Measurements from ENCODE around the gene VPS26A.
A peak's percentile ranks its signal among the peaks of the same experiment; 100 is the strongest.

VPS26A gene

GRCh38 chr10:69211524-69211923 is 87.5 kb downstream of the VPS26A start:
- Histone ChIP-seq H3K4me3 (ENCODE audit: low read depth, low read length) (no peak overlapping the region), H3K9me3 (ENCODE audit: control insufficient read depth, insufficient read depth, low read depth, low read length) (no peaks in the 10 kb centered on the region), H3K36me3 (ENCODE audit: control insufficient read depth in 2 of 2, insufficient read depth in 1 of 2, low read length in 2 of 2) (peaks cover 10 to 26% of the 10 kb centered on the region in 2 experiments), H3K27ac (ENCODE audit: extremely low read depth, low read depth, low read length) (no peak overlapping the region), H3K4me1 (ENCODE audit: control insufficient read depth, insufficient read depth, low read length) (0 out of 2 replicates have a peak, but pooled peaks cover 7% of the 10 kb centered on the region)
- ChIA-PET POLR2A (no interaction called here), CTCF (interaction anchor here (0.6 to 1.1 kb wide), 6 partner anchors 10 to 201 kb away, joined by 3 to 5 read pairs (median 3); no protein-coding TSS in a partner anchor)
- TF ChIP-seq SP3 (tag by site-specific recombination; IDR thresholded peaks at IDR 0.05) = 0 out of 2 replicates have a peak, but pooled peaks have one; percentile 23
- TF ChIP-seq ZSCAN18 (tag by site-specific recombination; IDR thresholded peaks at IDR 0.05) = no peak
- TF ChIP-seq ZNF629 (tag by site-specific recombination; IDR thresholded peaks at IDR 0.05) = peak; percentile 68; the same call in 1 of the 2 replicates
- no peak for TF ChIP-seq ATF2 (tag by site-specific recombination; IDR thresholded peaks at IDR 0.05; ENCODE audit: low read depth)
- no peak for TF ChIP-seq ZNF777 (tag by site-specific recombination; IDR thresholded peaks at IDR 0.05; ENCODE audit: borderline replicate concordance)
- TF ChIP-seq KLF9 (tag by site-specific recombination; IDR thresholded peaks at IDR 0.05; ENCODE audit: low read depth) = no peak
- TF ChIP-seq ZNF610 (tag by site-specific recombination; IDR thresholded peaks at IDR 0.05; ENCODE audit: borderline replicate concordance) = no peak
- peak; percentile 47; the same call in 1 of the 2 replicates for TF ChIP-seq GFI1B (tag by site-specific recombination; IDR thresholded peaks at IDR 0.05)
- TF ChIP-seq SP7 (tag by site-specific recombination; IDR thresholded peaks at IDR 0.05) = peak; percentile 98
- peak; percentile 50; the same call in 1 of the 2 replicates for TF ChIP-seq HIC1 (tag by site-specific recombination; IDR thresholded peaks at IDR 0.05)
- peak; percentile 39; the same call in 1 of the 2 replicates for TF ChIP-seq ZNF639 (tag by site-specific recombination; IDR thresholded peaks at IDR 0.05)
- TF ChIP-seq PRDM6 (tag by site-specific recombination; IDR thresholded peaks at IDR 0.05) = no peak
- TF ChIP-seq WT1 (tag by site-specific recombination; IDR thresholded peaks at IDR 0.05) = peak; percentile 91
- TF ChIP-seq ZNF24 (tag by site-specific recombination; IDR thresholded peaks at IDR 0.05) = no peak
- TF ChIP-seq ZNF560 (tag by site-specific recombination; IDR thresholded peaks at IDR 0.05; ENCODE audit: borderline replicate concordance) = no peak
- no peak for TF ChIP-seq KLF10 (tag by site-specific recombination; IDR thresholded peaks at IDR 0.05)
- 0 out of 2 replicates have a peak, but pooled peaks have one; percentile 42 for TF ChIP-seq ZNF184 (tag by site-specific recombination; IDR thresholded peaks at IDR 0.05)
- TF ChIP-seq ZNF701 (tag by site-specific recombination; IDR thresholded peaks at IDR 0.05) = no peak
